HL-60 (cell line): ENCODE data around the gene CST9.

ENCODE experiments used
- GABPA ChIP-seq: IDR thresholded peaks from 2 replicates; pipeline ENCODE4 v1.6.1; 2012; ENCODE audit warnings: low read depth
- TF ChIP-seq, protein P1 (sequence below): IDR thresholded peaks from one replicate; pipeline ENCODE4 v1.5.1; 2011; ENCODE audit warnings: low read length, control low read depth, inconsistent platforms; ENCODE audit not compliant: insufficient read depth

- TF ChIP-seq, protein P1, sequence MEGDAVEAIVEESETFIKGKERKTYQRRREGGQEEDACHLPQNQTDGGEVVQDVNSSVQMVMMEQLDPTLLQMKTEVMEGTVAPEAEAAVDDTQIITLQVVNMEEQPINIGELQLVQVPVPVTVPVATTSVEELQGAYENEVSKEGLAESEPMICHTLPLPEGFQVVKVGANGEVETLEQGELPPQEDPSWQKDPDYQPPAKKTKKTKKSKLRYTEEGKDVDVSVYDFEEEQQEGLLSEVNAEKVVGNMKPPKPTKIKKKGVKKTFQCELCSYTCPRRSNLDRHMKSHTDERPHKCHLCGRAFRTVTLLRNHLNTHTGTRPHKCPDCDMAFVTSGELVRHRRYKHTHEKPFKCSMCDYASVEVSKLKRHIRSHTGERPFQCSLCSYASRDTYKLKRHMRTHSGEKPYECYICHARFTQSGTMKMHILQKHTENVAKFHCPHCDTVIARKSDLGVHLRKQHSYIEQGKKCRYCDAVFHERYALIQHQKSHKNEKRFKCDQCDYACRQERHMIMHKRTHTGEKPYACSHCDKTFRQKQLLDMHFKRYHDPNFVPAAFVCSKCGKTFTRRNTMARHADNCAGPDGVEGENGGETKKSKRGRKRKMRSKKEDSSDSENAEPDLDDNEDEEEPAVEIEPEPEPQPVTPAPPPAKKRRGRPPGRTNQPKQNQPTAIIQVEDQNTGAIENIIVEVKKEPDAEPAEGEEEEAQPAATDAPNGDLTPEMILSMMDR: no peak
- no peak for TF ChIP-seq GABPA
Measured at GRCh38 chr20:23638309-23638708, 32.6 kb upstream of the CST9 start.
